Activated CD8-positive, alpha-beta memory T cell treated with anti-CD3 and anti-CD28 coated beads, Interleukin-2, amount 50 U/mL, for 1 hour (primary cell): ENCODE data around the gene IL19.
"Not testable (repeated sequence)": the region's sequence is repeated elsewhere in the genome, so short reads cannot be mapped to it uniquely, and the experiment has no call there.

ENCODE experiments used
- DNase-seq: peaks from one replicate; pipeline ENCODE4 v3.0.0-alpha.2; 2020; ENCODE audit errors: extremely low read depth

Gene IL19

DNA sequence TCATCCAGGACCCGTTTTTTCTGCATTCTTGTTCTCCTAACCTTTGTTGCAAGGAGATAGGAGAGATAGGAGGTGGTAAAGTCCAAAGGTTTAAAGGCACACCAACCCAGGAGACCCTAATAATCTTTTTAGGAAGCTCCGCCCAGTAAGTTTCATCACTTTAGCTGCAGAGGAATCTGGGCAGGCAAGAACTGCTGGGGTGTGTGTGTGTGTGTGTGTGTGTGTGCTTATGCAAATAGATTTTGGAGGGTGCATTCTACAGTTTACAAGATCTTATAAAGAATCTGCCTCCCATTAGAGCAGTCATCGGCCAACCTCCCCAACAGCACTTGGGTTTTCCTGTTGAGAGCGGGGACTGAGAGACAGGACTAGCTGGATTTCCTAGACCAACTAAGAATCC, 5.7 kb downstream of the IL19 start:
- no peak for DNase-seq

GRCh38 chr1:206778031-206778430, 7.5 kb downstream of the IL19 start:
- DNase-seq, result no peak

GRCh38 chr1:206778911-206779310, 8.3 kb downstream of the IL19 start:
- not testable (repeated sequence) for DNase-seq

- no peak for DNase-seq
Measured at GRCh38 chr1:206779638-206780037, 9.1 kb downstream of the IL19 start.

DNA sequence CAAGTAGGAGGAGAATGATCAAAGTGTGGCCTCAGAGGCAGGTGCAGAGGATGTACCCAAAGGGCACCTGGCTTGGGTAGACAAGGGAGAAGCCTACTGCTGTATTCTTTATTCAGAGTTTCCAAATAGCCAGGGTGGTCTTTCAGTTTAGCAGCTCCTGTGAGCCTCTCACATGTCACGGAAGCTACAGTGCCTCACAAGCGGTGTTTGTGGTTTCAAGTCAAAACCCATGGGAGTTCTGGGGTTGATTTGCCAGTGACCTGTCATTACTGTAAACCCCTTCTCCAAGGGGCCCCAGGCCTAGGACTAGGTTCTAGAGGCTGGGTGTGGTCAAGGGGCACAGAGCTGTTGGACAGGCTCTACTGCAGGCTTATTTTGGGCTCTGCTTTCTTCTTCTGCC, 11.9 kb downstream of the IL19 start:
- no peak for DNase-seq

DNA sequence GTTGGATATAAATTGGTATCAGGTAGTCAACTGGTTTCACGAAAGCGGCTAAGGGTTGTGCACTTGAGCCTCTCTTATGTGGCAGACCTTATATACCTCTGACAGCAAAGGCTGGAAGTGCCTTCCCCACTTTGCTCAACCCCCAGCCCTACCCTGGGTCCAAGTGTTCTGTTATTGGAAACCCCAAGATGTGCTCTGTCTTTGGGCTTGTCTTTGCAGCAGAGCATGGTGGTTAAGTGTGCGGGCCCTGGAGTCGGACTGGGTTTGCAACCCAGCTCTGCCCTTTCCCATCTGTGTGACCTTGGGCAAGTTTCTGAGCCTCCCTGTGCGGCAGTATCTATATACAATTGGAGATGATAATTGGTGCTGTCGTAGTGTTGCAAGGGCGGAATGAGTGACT, 12.9 kb downstream of the IL19 start:
- DNase-seq, result no peak

DNA sequence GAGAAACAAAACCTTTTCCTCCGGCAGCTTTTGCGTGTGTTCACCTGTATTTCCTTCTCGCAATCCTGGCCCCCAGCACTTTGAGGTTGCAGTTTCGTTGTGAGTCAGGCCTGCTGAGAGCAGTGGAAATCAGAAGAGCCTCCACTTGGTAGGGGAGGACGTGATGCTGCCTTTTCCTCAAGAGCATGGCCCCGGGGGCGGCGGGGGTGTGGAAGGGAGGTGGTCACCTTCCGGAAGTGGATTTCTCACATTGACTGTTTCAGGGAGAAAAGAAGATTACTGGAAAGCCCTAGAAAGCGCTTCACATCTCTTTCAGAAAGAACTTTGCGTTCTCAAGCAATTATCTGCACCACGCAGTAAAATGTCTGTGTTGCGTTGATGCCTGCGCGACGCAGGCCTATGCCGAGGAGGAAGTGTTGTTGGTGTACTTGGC, 13.9 kb downstream of the IL19 start:
- DNase-seq, result no peak

DNA sequence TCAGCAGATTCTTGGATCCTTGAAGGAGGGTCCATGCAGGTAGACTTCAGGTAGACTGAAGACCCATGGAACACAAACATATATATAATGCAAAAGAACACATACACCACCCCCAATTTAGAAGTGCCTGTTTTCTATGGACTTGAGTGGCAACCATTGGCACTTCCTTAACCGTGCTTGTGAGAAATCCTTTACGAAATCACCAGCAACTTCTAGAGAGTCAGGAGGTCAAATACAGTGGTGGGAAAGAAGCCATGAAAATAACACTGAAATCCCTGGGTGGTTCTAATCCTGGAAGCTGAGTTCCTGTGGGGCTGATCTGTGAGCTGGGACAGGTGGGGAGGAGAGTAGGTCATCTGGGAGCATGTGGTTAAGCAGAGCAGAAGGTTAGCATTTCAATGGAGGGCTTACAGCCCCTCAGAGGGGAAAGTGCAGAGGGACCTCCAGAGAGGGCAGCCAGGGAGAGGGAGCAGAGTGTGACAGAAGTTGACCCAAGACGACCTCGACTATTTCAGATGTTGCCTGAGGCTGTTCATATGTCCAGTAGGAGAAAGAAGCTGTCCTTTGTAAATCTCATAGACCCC, 14.7 kb downstream of the IL19 start:
- DNase-seq, result no peak

- no peak for DNase-seq
Measured at GRCh38 chr1:206786212-206786886, 15.8 kb downstream of the IL19 start.

DNA sequence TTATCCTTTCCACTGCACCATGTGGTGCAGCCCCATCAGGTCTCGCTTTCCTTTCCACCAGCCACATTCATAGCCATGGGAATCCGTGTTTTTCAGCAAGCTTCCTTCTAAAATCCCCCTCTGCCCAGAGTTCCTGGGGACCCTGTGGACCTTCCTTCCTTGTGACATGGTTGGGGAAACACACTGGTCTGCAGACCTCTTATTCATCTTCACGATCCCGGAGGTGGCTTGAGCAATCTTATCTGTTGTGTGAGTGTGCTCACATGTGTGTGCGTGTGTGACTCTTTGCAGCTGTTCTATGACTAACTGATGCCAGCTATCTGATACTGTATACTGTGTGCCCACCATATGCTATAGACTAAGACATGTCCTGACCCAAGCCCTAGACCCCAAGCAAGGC, 17.3 kb downstream of the IL19 start:
- no peak for DNase-seq

DNA sequence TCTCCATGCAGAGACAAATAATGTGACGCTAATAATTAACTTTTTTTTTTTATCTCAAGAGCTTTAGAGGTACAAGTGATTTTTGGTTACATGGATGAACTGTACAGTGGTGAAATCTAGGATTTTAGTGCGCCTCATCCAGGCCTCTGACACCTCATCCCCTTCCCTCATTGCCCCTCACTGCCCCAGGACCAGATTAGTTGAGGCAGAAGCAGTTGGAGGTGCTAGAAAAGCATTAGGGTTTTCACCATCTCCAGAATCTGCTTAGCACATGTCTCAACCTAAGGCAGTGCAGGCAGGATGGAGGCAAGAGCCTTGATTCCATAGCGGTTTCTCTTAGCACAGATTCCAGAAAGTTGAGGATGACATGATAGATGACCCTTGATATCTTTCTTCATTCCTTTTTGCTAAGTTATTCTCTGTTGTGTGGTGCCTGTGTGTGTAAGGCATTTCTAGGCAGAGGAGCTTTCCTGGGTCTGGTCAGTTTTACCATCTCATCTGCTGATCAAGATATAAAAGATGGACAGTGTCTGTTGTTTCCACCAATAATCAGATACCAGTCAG, 18.0 kb downstream of the IL19 start:
- DNase-seq, result no peak

- no peak for DNase-seq
Measured at GRCh38 chr1:206790502-206791250, 20.1 kb downstream of the IL19 start.

DNA sequence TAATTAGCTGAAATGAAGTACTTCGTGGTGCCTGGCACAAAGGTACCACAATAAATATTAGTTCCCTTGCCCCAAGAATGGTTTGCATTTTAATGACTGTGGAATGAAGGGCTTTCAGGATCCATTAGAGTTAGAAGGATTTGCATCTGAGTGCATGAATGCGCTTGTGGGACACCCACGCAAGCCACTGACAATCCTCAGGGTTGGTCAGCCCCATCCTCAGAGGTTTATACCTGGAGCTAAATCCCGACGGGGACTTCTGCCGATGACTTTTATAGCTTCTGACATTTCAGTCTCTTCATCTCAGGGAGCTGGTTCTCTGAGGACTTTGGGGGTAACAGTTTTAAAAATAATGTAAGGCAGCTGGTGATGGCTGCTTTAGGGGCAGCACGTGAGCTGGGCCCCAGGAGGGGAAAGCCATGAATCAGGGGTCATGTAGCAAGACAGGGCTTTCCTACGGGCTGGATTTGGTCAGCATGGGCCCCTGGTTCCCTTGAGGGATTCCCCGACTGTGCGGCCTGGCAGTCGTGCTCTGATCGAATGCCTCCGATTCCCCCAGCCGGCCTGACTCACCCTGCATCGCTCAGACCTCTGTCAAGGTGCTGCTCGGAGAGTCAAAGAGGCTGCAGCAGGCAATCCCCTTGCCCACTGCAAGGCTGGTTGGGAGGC, 22.5 kb downstream of the IL19 start:
- no peak for DNase-seq

GRCh38 chr1:206793620-206794019, 23.0 kb downstream of the IL19 start:
- DNase-seq, result no peak

DNA sequence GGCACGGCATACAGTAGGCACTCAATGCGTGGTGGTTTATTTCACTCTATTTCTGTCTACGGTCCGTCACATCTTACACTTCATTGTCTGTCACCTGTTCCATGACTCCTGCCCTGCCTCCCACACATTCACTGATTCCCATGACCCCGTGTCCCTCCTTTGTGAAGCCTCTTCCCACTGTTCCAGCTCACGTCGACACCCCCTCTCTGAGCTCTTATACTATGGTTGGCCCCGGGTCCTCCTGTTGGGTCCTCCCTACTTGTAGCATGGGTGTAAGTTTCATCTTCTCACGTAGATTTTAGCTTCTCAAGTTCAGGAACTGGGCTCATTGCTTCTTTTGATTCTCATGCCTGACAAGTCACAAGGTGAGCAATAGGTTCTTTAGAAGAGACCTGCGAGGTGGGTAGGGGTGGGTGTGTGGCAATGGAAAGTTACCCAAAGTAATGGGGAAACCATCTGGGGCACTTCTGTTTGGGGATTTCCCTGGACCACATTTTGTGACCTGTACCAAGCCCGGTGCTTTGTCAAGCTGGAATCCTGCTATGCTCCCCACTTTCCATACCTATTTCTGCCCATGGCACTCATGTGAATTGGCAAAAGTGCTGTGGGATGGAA, 23.8 kb downstream of the IL19 start:
- no peak for DNase-seq

GRCh38 chr1:206796116-206796515, 25.5 kb downstream of the IL19 start:
- DNase-seq, result no peak

DNA sequence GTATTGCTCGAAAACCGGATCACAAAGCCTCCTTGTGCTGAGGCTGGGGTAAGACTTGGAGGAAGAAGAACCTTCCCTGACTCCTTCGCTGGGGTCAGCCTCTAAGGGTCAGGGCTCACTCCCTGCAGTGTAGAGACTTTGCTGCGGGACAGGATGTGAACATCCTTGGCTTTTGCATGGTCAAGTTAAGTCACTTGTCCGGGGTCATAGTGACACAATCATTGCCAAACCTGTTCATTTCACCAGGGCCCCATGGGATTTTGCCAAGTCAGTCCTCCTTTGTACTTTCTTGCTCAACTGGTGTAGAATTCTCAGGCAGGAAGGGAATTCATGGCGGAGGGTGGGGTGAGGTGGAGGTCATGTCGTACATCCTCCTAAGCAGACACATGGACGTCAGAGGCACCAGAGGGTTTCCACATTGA, 26.4 kb downstream of the IL19 start:
- no peak for DNase-seq

GRCh38 chr1:206797534-206798383, 27.2 kb downstream of the IL19 start:
- DNase-seq, result no peak

GRCh38 chr1:206798384-206798996, 27.9 kb downstream of the IL19 start:
- DNase-seq, result no peak

DNA sequence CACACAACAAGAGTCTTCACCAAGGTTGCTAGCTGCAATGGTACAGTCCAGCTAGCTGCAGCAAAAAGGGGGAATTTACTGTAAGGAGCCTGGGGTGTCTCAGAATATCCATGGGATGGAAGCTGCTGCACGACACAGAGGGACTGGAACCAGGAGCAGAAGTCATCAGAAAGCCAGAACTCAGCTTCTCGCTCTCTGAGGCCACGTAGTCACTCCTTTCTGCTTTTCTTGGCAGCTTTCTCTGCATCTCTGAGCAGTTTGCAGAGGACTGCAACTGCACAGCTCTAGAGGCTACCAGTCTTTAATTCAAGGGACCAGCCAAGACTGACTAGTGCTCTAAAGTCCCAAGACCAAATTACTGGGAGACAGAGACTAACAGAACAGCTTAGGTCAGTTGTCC, 28.7 kb downstream of the IL19 start:
- no peak for DNase-seq
